ENCODE results near the gene MEX3A. TPM values are rescaled to one million over a fixed set of nuclear protein-coding genes. Genes with fewer than 3 reads are reported as not detected.

MEX3A gene
- total and polyA plus RNA-seq, 2 donors (not counting 3 experiments of a cell fraction or from before 2014, with no cell fraction given), result 20.2 to 23.6 TPM

DNA sequence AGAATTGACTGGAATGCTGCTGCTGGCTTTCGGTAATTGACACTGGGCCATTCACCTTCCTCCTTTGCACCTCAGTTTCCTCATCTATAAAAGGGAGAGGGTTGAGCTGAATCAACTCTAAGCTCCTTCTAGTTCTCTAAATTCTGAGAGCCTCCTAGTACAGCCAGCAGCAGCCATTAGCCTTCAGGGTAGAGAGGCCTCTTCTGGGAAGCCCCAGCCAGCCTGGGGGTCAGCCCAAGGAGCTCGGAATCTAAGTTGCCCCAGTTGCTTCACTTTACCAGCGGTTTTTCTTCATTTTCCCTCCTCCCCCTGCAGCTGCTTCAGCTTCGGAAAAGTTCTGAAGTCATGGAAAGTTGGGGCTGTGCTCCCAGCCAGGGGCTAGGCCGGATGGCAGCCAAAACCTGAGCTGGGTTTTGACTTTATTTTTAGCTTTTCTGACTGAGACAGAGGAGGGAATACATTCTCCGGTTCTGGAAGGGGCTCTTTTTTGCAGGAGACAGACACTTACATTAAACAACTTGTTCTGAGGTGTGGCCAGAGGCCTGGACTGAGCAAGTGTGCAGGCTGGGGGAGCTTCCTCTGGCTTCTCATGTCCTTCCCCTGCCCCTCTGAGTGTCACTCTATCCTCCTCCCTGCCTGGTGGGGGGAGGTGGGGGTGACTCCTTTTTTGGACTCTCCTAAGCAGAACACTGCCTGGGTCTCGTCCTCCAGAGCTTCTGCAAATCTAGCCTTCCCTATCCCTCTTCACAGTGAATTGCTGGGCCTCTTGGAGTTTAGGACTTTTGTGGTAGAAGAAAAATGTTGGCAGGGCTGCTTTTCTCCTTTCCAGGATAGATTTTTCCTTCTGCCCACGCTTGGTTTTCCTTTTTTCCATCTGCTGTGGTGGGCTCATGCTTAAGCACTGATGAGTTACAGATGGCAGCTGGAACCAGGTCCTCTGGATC lies 46.7 kb upstream of the MEX3A start:
- ChIA-PET CTCF (interaction anchor here (0.6 to 13.0 kb wide), 14 partner anchors 8 to 257 kb away, joined by 3 to 627 read pairs (median 5); partner anchors contain the start of gene LMNA), POLR2A (interaction anchor here (1.4 to 5.1 kb wide), 5 partner anchors 9 to 29 kb away, joined by 3 to 55 read pairs (median 5); partner anchors contain the start of gene LMNA)
- Histone ChIP-seq H2AFZ (ENCODE audit: low read depth, low read length) (no peak overlapping the region), H3K4me3 (replicated peaks in 1 of 3; ENCODE audit: insufficient read depth in 1 of 3, low read depth in 1 of 3, low read length in 3 of 3) (no peak overlapping the region), H3K27ac (ENCODE audit: insufficient read depth, low read depth, low read length) (peak overlapping the region; percentile 94), H3K9me3 (replicated peaks; ENCODE audit: control insufficient read depth, insufficient read depth, low read length) (no peaks in the 10 kb centered on the region), H3K9me1 (replicated peaks; ENCODE audit: control insufficient read depth, extremely low read depth, insufficient read depth, low read length) (no peaks in the 10 kb centered on the region), H3K36me3 (ENCODE audit: control insufficient read depth in 2 of 2, extremely low read depth in 1 of 2, insufficient read depth in 2 of 2, low read length in 2 of 2) (peaks cover 9% of the 10 kb centered on the region in 2 experiments), H3K9ac (replicated peaks; ENCODE audit: extremely low read depth, insufficient read depth, low read length) (peak overlapping the region; percentile 82), H3K4me1 (ENCODE audit: control insufficient read depth, extremely low read depth, insufficient read depth, low read length) (peaks cover 64% of the 10 kb centered on the region), H3K27me3 (ENCODE audit: control insufficient read depth in 2 of 2, insufficient read depth in 2 of 2, low read length in 2 of 2) (no peaks in the 10 kb centered on the region), H4K20me1 (replicated peaks; ENCODE audit: control insufficient read depth, extremely low read depth, insufficient read depth, low read length) (no peaks in the 10 kb centered on the region), H3K79me2 (ENCODE audit: control insufficient read depth, insufficient read depth, low read length) (peaks cover 83% of the 10 kb centered on the region), H3K4me2 (ENCODE audit: insufficient read depth, low read length) (peak overlapping the region; percentile 33)
- peak; percentile 47 for DNase-seq (ENCODE audit: low read depth, low spot score)
- intact Hi-C loops (cut with micrococcal nuclease), result no loop called here
- TF ChIP-seq CTCF (IDR thresholded peaks at IDR 0.05; ENCODE audit: extremely low read depth in 1 of 2, insufficient read depth in 1 of 2, low read depth in 1 of 2, low read length in 2 of 2), result no peak
- peak; percentile 12 for TF ChIP-seq POLR2AphosphoS5 (IDR thresholded peaks at IDR 0.05; ENCODE audit: insufficient read depth, low read depth, low read length)
- BruUV-seq (replicated peaks), result no TSS peak
- dilution Hi-C loops (cut with MboI; ENCODE audit: extremely low pct_ligation_motif_present, low sequenced_read_pairs), result no loop called here
- peak; percentile 38 for FAIRE-seq

- Histone ChIP-seq H3K4me1 (ENCODE audit: control insufficient read depth, extremely low read depth, insufficient read depth, low read length) (peaks cover 67% of the 10 kb centered on the region), H3K9me1 (replicated peaks; ENCODE audit: control insufficient read depth, extremely low read depth, insufficient read depth, low read length) (no peaks in the 10 kb centered on the region), H4K20me1 (replicated peaks; ENCODE audit: control insufficient read depth, extremely low read depth, insufficient read depth, low read length) (no peaks in the 10 kb centered on the region), H3K36me3 (ENCODE audit: control insufficient read depth in 2 of 2, extremely low read depth in 1 of 2, insufficient read depth in 2 of 2, low read length in 2 of 2) (peaks cover 6% of the 10 kb centered on the region in 2 experiments), H3K27ac (ENCODE audit: insufficient read depth, low read depth, low read length) (peak overlapping the region; percentile 94), H2AFZ (ENCODE audit: low read depth, low read length) (no peak overlapping the region), H3K4me2 (ENCODE audit: insufficient read depth, low read length) (peak overlapping the region; percentile 1), H3K9me3 (replicated peaks; ENCODE audit: control insufficient read depth, insufficient read depth, low read length) (no peaks in the 10 kb centered on the region), H3K27me3 (ENCODE audit: control insufficient read depth in 2 of 2, insufficient read depth in 2 of 2, low read length in 2 of 2) (no peaks in the 10 kb centered on the region), H3K79me2 (ENCODE audit: control insufficient read depth, insufficient read depth, low read length) (peaks cover 81% of the 10 kb centered on the region), H3K4me3 (replicated peaks in 1 of 3; ENCODE audit: insufficient read depth in 1 of 3, low read depth in 1 of 3, low read length in 3 of 3) (no peak overlapping the region), H3K9ac (replicated peaks; ENCODE audit: extremely low read depth, insufficient read depth, low read length) (peak overlapping the region; percentile 82)
- dilution Hi-C loops (cut with MboI; ENCODE audit: extremely low pct_ligation_motif_present, low sequenced_read_pairs) (no loop called here), intact Hi-C loops (cut with micrococcal nuclease) (no loop called here)
- DNase-seq (ENCODE audit: low read depth, low spot score) (peak; percentile 35), FAIRE-seq (peak; percentile 50)
- ChIA-PET POLR2A (interaction anchor here (1.4 to 5.1 kb wide), 3 partner anchors 14 to 26 kb away, joined by 3 to 55 read pairs (median 5); partner anchors contain the start of gene LMNA), CTCF (interaction anchor here (0.6 to 13.0 kb wide), 8 partner anchors 9 to 257 kb away, joined by 3 to 627 read pairs (median 21); partner anchors contain the start of gene LMNA)
- BruUV-seq (replicated peaks), result no TSS peak
- TF ChIP-seq GATA2 (IDR thresholded peaks at IDR 0.05; ENCODE audit: insufficient read depth, insufficient read length, low read depth, low read length) (no peak), POLR2A (IDR thresholded peaks at IDR 0.05; ENCODE audit: low read depth, low read length) (no peak), JUN (IDR thresholded peaks at IDR 0.05; ENCODE audit: borderline replicate concordance, insufficient read depth, insufficient read length, low read depth) (no peak), POLR2AphosphoS5 (IDR thresholded peaks at IDR 0.05; ENCODE audit: insufficient read depth, low read depth, low read length) (no peak), EZH2 (IDR thresholded peaks at IDR 0.05; ENCODE audit: borderline replicate concordance, low read depth, low read length, severe bottlenecking) (no peak), FOS (IDR thresholded peaks at IDR 0.05; ENCODE audit: borderline replicate concordance, insufficient read depth, low read length) (no peak), MYC (IDR thresholded peaks at IDR 0.05; ENCODE audit: low read depth, low read length) (no peak), CTCF (IDR thresholded peaks at IDR 0.05; ENCODE audit: extremely low read depth in 1 of 2, insufficient read depth in 1 of 2, low read depth in 1 of 2, low read length in 2 of 2) (no peak)
- TF ChIP-seq, protein P1, sequence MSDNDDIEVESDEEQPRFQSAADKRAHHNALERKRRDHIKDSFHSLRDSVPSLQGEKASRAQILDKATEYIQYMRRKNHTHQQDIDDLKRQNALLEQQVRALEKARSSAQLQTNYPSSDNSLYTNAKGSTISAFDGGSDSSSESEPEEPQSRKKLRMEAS (IDR thresholded peaks at IDR 0.05; ENCODE audit: insufficient read depth, insufficient read length), result no peak
Measured at GRCh38 chr1:156128308-156128653, 46.0 kb upstream of the MEX3A start.

Measured in endothelial cell of umbilical vein (primary cell).